ENCODE data around the gene IGFBP5.

The IGFBP5 gene

GRCh38 chr2:216665717-216666116 lies 29.6 kb downstream of the IGFBP5 start:
- Histone ChIP-seq H3K9ac (ENCODE audit: low read length in 2 of 2) (no peak overlapping the region), H3K9me3 (ENCODE audit: control insufficient read depth in 2 of 2, low read length in 2 of 2) (no peaks in the 10 kb centered on the region), H3K4me3 (ENCODE audit: low read length in 2 of 2) (no peak overlapping the region), H3K4me1 (ENCODE audit: control insufficient read depth, insufficient read depth, low read length) (peaks cover 20% of the 10 kb centered on the region), H3K27me3 (ENCODE audit: control insufficient read depth in 1 of 2, insufficient read depth in 2 of 2, low read length in 2 of 2) (no peaks in the 10 kb centered on the region), H3K27ac (ENCODE audit: low read length) (peak overlapping the region; percentile 31), H3K36me3 (ENCODE audit: control insufficient read depth in 2 of 2, insufficient read depth in 2 of 2, low read length in 2 of 2) (peaks cover 4 to 14% of the 10 kb centered on the region in 2 donors)

- H3K4me1 ChIP-seq (ENCODE audit: control insufficient read depth, insufficient read depth, low read length), result peaks cover 20% of the 10 kb centered on the region
- peaks cover 4 to 19% of the 10 kb centered on the region in 2 donors for H3K36me3 ChIP-seq (ENCODE audit: control insufficient read depth in 2 of 2, insufficient read depth in 2 of 2, low read length in 2 of 2)
- no peak overlapping the region for H3K4me3 ChIP-seq (ENCODE audit: low read length in 2 of 2)
- H3K27ac ChIP-seq (ENCODE audit: low read length), result peak overlapping the region; percentile 31
- H3K9ac ChIP-seq (ENCODE audit: low read length in 2 of 2), result peak overlapping the region in 1 of 2 donors; percentile 41
- H3K9me3 ChIP-seq (ENCODE audit: control insufficient read depth in 2 of 2, low read length in 2 of 2), result no peaks in the 10 kb centered on the region
- H3K27me3 ChIP-seq (ENCODE audit: control insufficient read depth in 1 of 2, insufficient read depth in 2 of 2, low read length in 2 of 2), result no peaks in the 10 kb centered on the region
Observed at GRCh38 chr2:216665242-216665641, 30.1 kb downstream of the IGFBP5 start.

GRCh38 chr2:216664593-216665034 lies 30.7 kb downstream of the IGFBP5 start:
- H3K4me3 ChIP-seq (ENCODE audit: low read length in 2 of 2), result no peak overlapping the region
- no peaks in the 10 kb centered on the region for H3K27me3 ChIP-seq (ENCODE audit: control insufficient read depth in 1 of 2, insufficient read depth in 2 of 2, low read length in 2 of 2)
- H3K27ac ChIP-seq (ENCODE audit: low read length), result peak overlapping the region; percentile 31
- no peaks in the 10 kb centered on the region for H3K9me3 ChIP-seq (ENCODE audit: control insufficient read depth in 2 of 2, low read length in 2 of 2)
- peaks cover 20% of the 10 kb centered on the region for H3K4me1 ChIP-seq (ENCODE audit: control insufficient read depth, insufficient read depth, low read length)
- H3K9ac ChIP-seq (ENCODE audit: low read length in 2 of 2), result peak overlapping the region in 1 of 2 donors; percentile 41
- H3K36me3 ChIP-seq (ENCODE audit: control insufficient read depth in 2 of 2, insufficient read depth in 2 of 2, low read length in 2 of 2), result peaks cover 4 to 21% of the 10 kb centered on the region in 2 donors

- H3K4me3 ChIP-seq (ENCODE audit: low read length in 2 of 2), result no peak overlapping the region
- peaks cover 23% of the 10 kb centered on the region for H3K4me1 ChIP-seq (ENCODE audit: control insufficient read depth, insufficient read depth, low read length)
- no peaks in the 10 kb centered on the region for H3K9me3 ChIP-seq (ENCODE audit: control insufficient read depth in 2 of 2, low read length in 2 of 2)
- no peak overlapping the region for H3K9ac ChIP-seq (ENCODE audit: low read length in 2 of 2)
- H3K27ac ChIP-seq (ENCODE audit: low read length), result no peak overlapping the region
- peaks cover 4 to 21% of the 10 kb centered on the region in 2 donors for H3K36me3 ChIP-seq (ENCODE audit: control insufficient read depth in 2 of 2, insufficient read depth in 2 of 2, low read length in 2 of 2)
- no peaks in the 10 kb centered on the region for H3K27me3 ChIP-seq (ENCODE audit: control insufficient read depth in 1 of 2, insufficient read depth in 2 of 2, low read length in 2 of 2)
Observed at GRCh38 chr2:216663846-216664245, 31.5 kb downstream of the IGFBP5 start.

GRCh38 chr2:216663106-216663505 lies 32.2 kb downstream of the IGFBP5 start:
- Histone ChIP-seq H3K27me3 (ENCODE audit: control insufficient read depth in 1 of 2, insufficient read depth in 2 of 2, low read length in 2 of 2) (no peaks in the 10 kb centered on the region), H3K4me3 (ENCODE audit: low read length in 2 of 2) (no peak overlapping the region), H3K9me3 (ENCODE audit: control insufficient read depth in 2 of 2, low read length in 2 of 2) (no peaks in the 10 kb centered on the region), H3K9ac (ENCODE audit: low read length in 2 of 2) (no peak overlapping the region), H3K4me1 (ENCODE audit: control insufficient read depth, insufficient read depth, low read length) (peaks cover 24% of the 10 kb centered on the region), H3K36me3 (ENCODE audit: control insufficient read depth in 2 of 2, insufficient read depth in 2 of 2, low read length in 2 of 2) (peaks cover 4 to 21% of the 10 kb centered on the region in 2 donors), H3K27ac (ENCODE audit: low read length) (no peak overlapping the region)

- H3K36me3 ChIP-seq (ENCODE audit: control insufficient read depth in 2 of 2, insufficient read depth in 2 of 2, low read length in 2 of 2), result peaks cover 4 to 21% of the 10 kb centered on the region in 2 donors
- H3K4me1 ChIP-seq (ENCODE audit: control insufficient read depth, insufficient read depth, low read length), result peaks cover 26% of the 10 kb centered on the region
- H3K27ac ChIP-seq (ENCODE audit: low read length), result no peak overlapping the region
Observed at GRCh38 chr2:216661639-216662375, 33.5 kb downstream of the IGFBP5 start.

GRCh38 chr2:216661051-216661450 lies 34.3 kb downstream of the IGFBP5 start:
- no peaks in the 10 kb centered on the region for H3K9me3 ChIP-seq (ENCODE audit: control insufficient read depth in 2 of 2, low read length in 2 of 2)
- peaks cover 24% of the 10 kb centered on the region for H3K4me1 ChIP-seq (ENCODE audit: control insufficient read depth, insufficient read depth, low read length)
- no peak overlapping the region for H3K27ac ChIP-seq (ENCODE audit: low read length)
- no peaks in the 10 kb centered on the region for H3K27me3 ChIP-seq (ENCODE audit: control insufficient read depth in 1 of 2, insufficient read depth in 2 of 2, low read length in 2 of 2)
- H3K36me3 ChIP-seq (ENCODE audit: control insufficient read depth in 2 of 2, insufficient read depth in 2 of 2, low read length in 2 of 2), result peaks cover 4 to 26% of the 10 kb centered on the region in 2 donors
- H3K4me3 ChIP-seq (ENCODE audit: low read length in 2 of 2), result no peak overlapping the region
- no peak overlapping the region for H3K9ac ChIP-seq (ENCODE audit: low read length in 2 of 2)

More at GRCh38 chr2:216661639-216662375, 33.5 kb downstream of the IGFBP5 start:
- Histone ChIP-seq H3K9ac (ENCODE audit: low read length in 2 of 2) (no peak overlapping the region), H3K9me3 (ENCODE audit: control insufficient read depth in 2 of 2, low read length in 2 of 2) (no peaks in the 10 kb centered on the region), H3K4me3 (ENCODE audit: low read length in 2 of 2) (no peak overlapping the region), H3K27me3 (ENCODE audit: control insufficient read depth in 1 of 2, insufficient read depth in 2 of 2, low read length in 2 of 2) (no peaks in the 10 kb centered on the region)

GRCh38 chr2:216660496-216660895 lies 34.9 kb downstream of the IGFBP5 start:
- Histone ChIP-seq H3K27me3 (ENCODE audit: control insufficient read depth in 1 of 2, insufficient read depth in 2 of 2, low read length in 2 of 2) (no peaks in the 10 kb centered on the region), H3K4me1 (ENCODE audit: control insufficient read depth, insufficient read depth, low read length) (peaks cover 18% of the 10 kb centered on the region), H3K9me3 (ENCODE audit: control insufficient read depth in 2 of 2, low read length in 2 of 2) (no peaks in the 10 kb centered on the region), H3K36me3 (ENCODE audit: control insufficient read depth in 2 of 2, insufficient read depth in 2 of 2, low read length in 2 of 2) (peaks cover 4 to 26% of the 10 kb centered on the region in 2 donors), H3K9ac (ENCODE audit: low read length in 2 of 2) (no peak overlapping the region), H3K27ac (ENCODE audit: low read length) (no peak overlapping the region), H3K4me3 (ENCODE audit: low read length in 2 of 2) (no peak overlapping the region)

- Histone ChIP-seq H3K9me3 (ENCODE audit: control insufficient read depth in 2 of 2, low read length in 2 of 2) (no peaks in the 10 kb centered on the region), H3K4me1 (ENCODE audit: control insufficient read depth, insufficient read depth, low read length) (peaks cover 16% of the 10 kb centered on the region), H3K36me3 (ENCODE audit: control insufficient read depth in 2 of 2, insufficient read depth in 2 of 2, low read length in 2 of 2) (peaks cover 4 to 26% of the 10 kb centered on the region in 2 donors), H3K27ac (ENCODE audit: low read length) (no peak overlapping the region), H3K9ac (ENCODE audit: low read length in 2 of 2) (no peak overlapping the region), H3K27me3 (ENCODE audit: control insufficient read depth in 1 of 2, insufficient read depth in 2 of 2, low read length in 2 of 2) (no peaks in the 10 kb centered on the region), H3K4me3 (ENCODE audit: low read length in 2 of 2) (no peak overlapping the region)
Observed at GRCh38 chr2:216659276-216659675, 36.1 kb downstream of the IGFBP5 start.

- peaks cover 4 to 26% of the 10 kb centered on the region in 2 donors for H3K36me3 ChIP-seq (ENCODE audit: control insufficient read depth in 2 of 2, insufficient read depth in 2 of 2, low read length in 2 of 2)
- no peak overlapping the region for H3K9ac ChIP-seq (ENCODE audit: low read length in 2 of 2)
- no peaks in the 10 kb centered on the region for H3K9me3 ChIP-seq (ENCODE audit: control insufficient read depth in 2 of 2, low read length in 2 of 2)
- peaks cover 21% of the 10 kb centered on the region for H3K4me1 ChIP-seq (ENCODE audit: control insufficient read depth, insufficient read depth, low read length)
- H3K27ac ChIP-seq (ENCODE audit: low read length), result no peak overlapping the region
- no peak overlapping the region for H3K4me3 ChIP-seq (ENCODE audit: low read length in 2 of 2)
- no peaks in the 10 kb centered on the region for H3K27me3 ChIP-seq (ENCODE audit: control insufficient read depth in 1 of 2, insufficient read depth in 2 of 2, low read length in 2 of 2)
Observed at GRCh38 chr2:216658757-216659156, 36.6 kb downstream of the IGFBP5 start.

GRCh38 chr2:216657980-216658379 lies 37.4 kb downstream of the IGFBP5 start:
- H3K27me3 ChIP-seq (ENCODE audit: control insufficient read depth in 1 of 2, insufficient read depth in 2 of 2, low read length in 2 of 2), result no peaks in the 10 kb centered on the region
- no peak overlapping the region for H3K9ac ChIP-seq (ENCODE audit: low read length in 2 of 2)
- H3K4me1 ChIP-seq (ENCODE audit: control insufficient read depth, insufficient read depth, low read length), result peaks cover 24% of the 10 kb centered on the region
- H3K9me3 ChIP-seq (ENCODE audit: control insufficient read depth in 2 of 2, low read length in 2 of 2), result no peaks in the 10 kb centered on the region
- no peak overlapping the region for H3K27ac ChIP-seq (ENCODE audit: low read length)
- no peak overlapping the region for H3K4me3 ChIP-seq (ENCODE audit: low read length in 2 of 2)
- H3K36me3 ChIP-seq (ENCODE audit: control insufficient read depth in 2 of 2, insufficient read depth in 2 of 2, low read length in 2 of 2), result peaks cover 4 to 23% of the 10 kb centered on the region in 2 donors

Measured in stomach smooth muscle (tissue), 2 donors.